Fibroblast of gingiva (primary cell): ENCODE measurements around the gene OR2A5.
"Not testable (repeated sequence)": the region's sequence is repeated elsewhere in the genome, so short reads cannot be mapped to it uniquely, and the experiment has no call there.

Source experiments
- DNase-seq: peaks from one replicate; pipeline ENCODE4 v3.0.0-alpha.2; 2011; ENCODE audit warnings: low read depth

Gene OR2A5

DNA sequence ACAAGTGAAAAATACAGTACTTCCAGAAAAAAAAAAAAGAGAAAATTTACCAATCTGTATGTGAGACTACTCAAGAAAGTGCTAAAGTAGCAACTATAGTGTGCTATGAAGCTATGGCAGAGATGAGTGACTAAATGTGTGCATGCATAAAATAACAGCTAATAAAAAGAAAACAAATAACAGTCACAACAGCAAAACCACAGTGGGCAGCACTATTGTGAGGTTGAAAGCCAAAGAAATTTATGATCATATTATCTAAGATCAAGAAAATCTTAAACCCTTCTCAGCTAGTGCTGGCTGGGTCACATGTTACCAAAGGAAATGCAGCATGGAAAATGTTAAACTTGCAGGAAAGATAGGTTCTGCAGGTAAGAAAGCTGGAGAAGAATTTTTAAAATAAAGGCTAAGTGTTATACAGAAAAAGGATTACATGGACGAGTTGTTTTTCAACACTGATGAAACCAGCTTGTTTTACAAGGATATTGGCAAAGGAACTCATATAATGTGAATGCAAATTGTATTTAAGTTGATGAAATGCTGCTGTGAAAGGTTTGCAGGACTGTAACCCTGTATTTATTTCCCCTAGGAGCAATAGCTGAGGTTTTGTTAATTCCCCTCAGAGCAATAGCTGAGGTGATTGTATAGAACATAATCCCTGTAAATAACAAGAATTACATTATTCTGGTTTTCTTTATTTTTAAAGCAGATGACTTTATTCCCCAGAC, 15.6 kb upstream of the OR2A5 start:
- DNase-seq, result no peak

DNA sequence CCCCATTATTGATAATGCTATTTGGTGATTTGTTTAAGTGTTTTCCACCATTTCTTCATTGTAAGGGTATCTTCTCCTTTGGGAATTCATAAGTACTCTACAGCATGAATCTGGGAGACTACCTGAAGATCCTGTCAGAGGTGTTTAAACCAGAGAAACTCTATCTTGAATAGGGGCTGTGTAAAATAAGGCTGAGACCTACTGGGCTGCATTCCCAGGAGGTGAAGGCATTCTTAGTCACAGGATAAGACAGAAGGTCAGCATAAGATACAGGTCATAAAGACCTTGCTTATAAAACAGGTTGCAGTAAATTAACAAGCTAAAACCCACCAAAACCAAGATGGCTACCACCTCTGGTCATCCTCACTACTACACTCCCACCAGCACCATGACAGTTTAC, 13.4 kb upstream of the OR2A5 start:
- DNase-seq, result no peak

DNA sequence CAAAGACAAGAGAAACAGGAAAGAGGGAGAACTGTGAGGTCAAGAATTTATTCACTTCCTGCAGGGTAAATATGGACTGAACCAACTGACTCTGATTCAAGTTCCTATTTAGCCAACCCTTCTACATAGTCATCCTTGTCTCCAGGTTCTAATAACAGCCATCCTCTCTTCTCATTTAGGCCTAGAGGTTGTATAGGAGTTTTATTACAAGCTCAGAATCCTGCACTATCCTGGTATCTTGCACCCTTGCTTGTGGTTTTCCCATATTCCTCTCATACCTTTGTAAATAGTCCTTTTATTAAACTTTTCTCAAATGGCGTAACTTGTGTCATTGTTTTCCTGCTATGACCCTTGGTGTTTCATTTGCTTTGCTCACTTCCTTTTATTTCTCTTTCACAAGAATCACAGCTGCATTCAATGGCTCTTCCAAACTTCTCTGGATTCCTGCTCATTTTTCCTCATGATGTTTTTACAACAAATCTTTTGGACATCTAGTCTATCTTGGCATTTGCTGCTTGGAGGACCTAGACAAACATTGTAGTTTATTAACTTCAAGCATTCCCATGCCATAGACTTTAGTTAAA, 12.4 kb upstream of the OR2A5 start:
- DNase-seq, result no peak

- no peak for DNase-seq
Observed at GRCh38 chr7:144037414-144038035, 11.2 kb upstream of the OR2A5 start.

DNA sequence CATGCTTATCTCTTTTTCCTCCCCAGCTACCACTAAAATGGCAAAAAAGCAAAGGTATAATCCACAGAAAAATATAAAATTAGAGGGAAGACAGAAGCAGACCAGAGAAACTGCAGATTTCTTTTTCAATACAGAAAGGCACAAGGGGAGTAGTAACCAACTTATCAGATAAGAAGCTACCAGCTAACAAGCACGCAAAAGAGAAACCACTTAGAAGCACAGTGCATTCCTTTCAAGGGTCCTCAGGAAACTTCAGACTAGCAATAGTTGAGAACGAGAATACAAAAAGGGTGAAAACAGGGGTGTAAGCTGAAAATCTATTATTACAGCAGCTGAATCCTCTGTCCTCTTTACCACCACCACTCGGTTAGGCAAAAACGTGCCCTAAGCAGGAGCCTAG, 9.9 kb upstream of the OR2A5 start:
- no peak for DNase-seq

- no peak for DNase-seq
Observed at GRCh38 chr7:144049491-144049890, 743 bp downstream of the OR2A5 start.

DNA sequence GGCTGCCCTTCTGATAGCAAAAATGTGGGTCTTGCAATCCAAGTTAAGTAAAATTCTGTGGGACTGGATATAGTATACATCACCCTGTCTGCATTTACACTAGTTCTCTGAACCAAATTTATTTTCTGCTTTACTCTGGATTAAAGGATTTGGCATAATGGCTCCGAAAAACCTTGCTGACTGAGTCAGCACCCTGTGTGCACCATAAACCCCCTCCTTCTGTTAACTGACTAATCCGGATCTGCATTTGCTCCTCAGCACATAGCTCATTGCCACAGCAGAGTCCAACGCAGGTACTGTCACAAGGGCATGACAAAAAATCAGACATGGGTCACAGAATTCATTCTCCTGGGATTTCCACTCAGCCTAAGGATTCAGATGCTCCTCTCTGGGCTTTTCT, 1.3 kb downstream of the OR2A5 start:
- no peak for DNase-seq

- not testable (repeated sequence) for DNase-seq
Observed at GRCh38 chr7:144050884-144051283, 2.1 kb downstream of the OR2A5 start.

DNA sequence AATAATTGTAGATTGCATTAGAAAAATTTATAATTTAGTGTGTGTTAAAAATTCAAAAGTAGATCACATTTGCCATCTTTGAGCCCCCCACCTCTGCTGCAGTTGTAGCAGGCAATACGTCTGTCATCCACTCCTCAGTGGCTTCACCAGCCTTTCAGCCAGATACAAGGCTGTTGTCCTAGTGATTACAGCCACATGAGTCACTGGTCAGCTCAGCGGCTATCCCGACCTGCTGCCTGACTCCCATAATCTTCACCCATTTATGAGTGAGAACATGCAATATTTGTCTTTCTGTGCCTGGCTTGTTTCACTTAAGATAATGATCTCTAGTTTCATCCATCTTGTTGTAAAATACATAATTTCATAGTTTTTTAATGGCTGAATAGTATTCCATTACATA, 9.2 kb downstream of the OR2A5 start:
- DNase-seq, result no peak

- no peak for DNase-seq
Observed at GRCh38 chr7:144063710-144064109, 15.0 kb downstream of the OR2A5 start.

GRCh38 chr7:144069511-144069910, 20.8 kb downstream of the OR2A5 start, which contains the start of gene OR2A25:
TSS of gene OR2A25 (plus strand) at chr7:144069811. CDS start at chr7:144074220, 4,409 bp downstream.
- DNase-seq, result no peak

GRCh38 chr7:144069953-144070352, 21.2 kb downstream of the OR2A5 start:
- DNase-seq, result no peak

DNA sequence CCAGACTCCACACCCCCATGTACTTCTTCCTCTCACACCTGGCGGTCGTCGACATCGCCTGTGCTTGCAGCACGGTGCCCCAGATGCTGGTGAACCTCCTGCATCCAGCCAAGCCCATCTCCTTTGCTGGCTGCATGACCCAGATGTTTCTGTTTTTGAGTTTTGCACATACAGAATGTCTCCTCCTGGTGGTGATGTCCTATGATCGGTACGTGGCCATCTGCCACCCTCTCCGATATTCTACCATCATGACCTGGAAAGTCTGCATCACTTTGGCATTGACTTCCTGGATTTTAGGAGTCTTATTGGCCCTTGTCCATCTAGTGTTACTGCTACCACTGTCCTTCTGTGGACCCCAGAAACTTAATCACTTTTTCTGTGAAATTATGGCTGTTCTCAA, 25.6 kb downstream of the OR2A5 start:
- no peak for DNase-seq

DNA sequence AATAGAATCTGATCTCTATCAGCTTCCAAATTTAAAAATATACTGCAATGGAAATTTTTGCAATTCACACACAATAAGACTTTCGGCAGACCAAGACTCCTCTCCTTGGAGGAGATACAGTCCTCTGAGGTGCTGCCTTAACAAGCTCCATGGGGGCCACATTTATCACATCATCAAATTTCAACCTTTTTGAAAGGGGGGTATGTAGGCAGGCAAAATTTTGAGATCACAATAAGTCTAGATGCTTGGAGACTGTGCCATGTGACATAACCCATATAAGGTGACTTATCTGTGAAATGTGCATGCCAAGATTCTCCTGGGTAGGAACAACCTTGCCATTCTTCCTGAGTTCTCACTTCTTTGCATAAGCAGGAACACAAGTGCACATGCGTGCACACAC, 37.2 kb downstream of the OR2A5 start, which contains the start of gene OR2A12:
Gene OR2A12, plus strand, starts transcription at position 301 of the 400 bp plus-strand sequence. CDS start 8,830 bp downstream, outside the sequence.
- DNase-seq, result no peak

DNA sequence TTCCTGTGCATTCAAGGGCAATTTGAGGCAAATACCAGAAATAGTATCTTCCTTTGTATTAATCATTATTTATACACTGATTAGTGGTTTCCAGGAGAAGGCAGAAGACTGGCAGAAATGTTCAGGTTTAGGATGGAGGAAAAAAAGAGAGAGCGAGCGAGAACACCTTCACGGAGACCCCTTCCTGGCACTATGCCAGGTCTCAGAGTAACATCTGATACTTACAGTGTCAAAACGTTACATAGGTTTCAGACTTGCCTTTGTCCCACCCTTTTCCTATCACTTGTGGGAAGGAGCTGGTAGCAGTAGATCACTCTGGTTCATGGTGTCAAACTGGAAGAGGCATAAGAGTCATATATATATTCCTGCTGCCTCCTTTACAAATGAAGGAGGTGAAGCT, 38.0 kb downstream of the OR2A5 start:
- no peak for DNase-seq

DNA sequence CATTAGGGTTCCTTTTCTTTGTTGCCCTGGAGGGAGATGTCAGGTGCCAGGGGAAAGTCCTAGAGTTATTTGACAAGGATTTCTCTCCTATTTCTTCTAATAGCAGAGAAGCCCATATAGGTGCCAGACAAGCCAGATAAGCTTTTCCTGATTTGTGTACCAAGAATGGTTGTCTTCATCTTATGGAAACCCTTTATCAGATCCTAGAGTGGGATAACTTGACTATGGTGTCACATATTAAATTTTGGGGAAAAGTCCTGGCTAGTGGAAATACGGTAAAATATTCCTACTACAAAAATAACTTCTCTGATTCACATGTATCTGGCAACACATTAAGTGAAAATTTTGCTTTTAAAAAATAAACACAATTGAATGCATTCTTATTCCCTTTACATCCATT, 38.5 kb downstream of the OR2A5 start:
- DNase-seq, result no peak

DNA sequence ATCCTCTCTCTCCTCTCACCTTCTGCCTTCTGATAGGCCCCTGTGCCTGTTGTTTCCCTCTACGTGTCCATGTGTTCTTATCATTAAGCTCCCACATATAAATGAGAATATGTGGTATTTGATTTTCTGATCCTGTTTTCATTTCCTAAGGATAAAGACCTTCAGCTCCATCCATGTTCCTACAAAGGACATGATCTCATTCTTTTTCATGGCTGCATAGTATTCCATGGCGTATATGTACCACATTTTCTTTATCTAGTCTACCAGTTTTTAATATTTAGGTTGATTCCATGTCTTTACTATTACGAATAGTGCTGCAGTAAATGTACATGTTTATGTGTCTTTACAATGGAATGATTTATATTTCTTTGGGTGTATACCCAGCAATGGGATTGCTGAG, 41.9 kb downstream of the OR2A5 start:
- no peak for DNase-seq

GRCh38 chr7:144098776-144099175, 50.0 kb downstream of the OR2A5 start:
- no peak for DNase-seq

DNA sequence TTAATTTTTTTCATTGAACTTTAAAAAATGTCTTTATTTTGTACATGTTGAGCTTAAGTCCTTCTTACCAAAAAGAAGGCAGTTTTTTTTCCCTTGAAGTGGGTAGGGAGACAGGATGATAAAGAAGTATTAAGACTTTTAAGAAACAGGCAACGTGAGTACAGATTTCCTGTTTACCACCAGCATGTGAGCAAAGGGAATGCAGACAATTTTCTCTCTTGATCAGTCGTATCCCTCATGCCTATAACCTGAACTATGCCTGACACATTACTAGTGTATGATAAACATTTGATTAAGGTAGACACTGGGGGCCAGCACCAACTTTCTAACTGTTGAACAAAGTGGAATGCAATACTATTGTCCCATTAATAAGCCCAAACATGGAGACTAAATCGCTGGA, 51.9 kb downstream of the OR2A5 start:
- DNase-seq, result no peak

- DNase-seq, result no peak
Observed at GRCh38 chr7:144102041-144102440, 53.3 kb downstream of the OR2A5 start.

DNA sequence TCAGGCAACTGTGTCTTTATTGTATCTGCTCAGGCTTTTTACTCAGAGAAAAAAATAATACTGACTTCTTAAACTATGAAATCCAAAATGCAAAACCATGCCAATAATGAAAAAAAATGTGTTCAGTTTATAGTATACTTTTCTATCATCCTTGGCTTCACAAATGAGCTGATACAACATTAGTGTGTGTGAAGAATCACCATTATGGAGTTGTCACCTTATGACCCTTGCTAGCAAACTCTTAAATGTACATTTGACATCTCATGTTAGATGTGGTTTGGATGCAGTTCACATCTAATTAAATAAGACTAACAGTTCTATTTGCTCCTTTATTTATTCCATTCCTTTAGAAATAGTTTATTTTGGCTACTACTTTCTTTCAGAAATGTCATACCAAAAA, 56.5 kb downstream of the OR2A5 start:
- no peak for DNase-seq
